Glomerular visceral epithelial cell (primary cell): ENCODE data around the gene LOXHD1.
A peak's percentile ranks its signal among the peaks of the same experiment; 100 is the strongest.

Source experiments
- DNase-seq: peaks from one replicate; pipeline ENCODE4 v3.0.0-alpha.2; 2016; ENCODE audit errors: extremely low spot score

Gene LOXHD1

GRCh38 chr18:46676182-46676835 lies 19.3 kb upstream of the LOXHD1 start:
- peak; percentile 61 for DNase-seq

GRCh38 chr18:46675112-46675511 lies 18.1 kb upstream of the LOXHD1 start:
- no peak for DNase-seq

- no peak for DNase-seq
These were observed 15.3 kb upstream of the LOXHD1 start for GRCh38 chr18:46672062-46672970.

GRCh38 chr18:46668694-46669093 lies 11.7 kb upstream of the LOXHD1 start:
- DNase-seq: no peak

- DNase-seq: no peak
These were observed 11.1 kb upstream of the LOXHD1 start for GRCh38 chr18:46668135-46668534.

- no peak for DNase-seq
These were observed 6.5 kb upstream of the LOXHD1 start for GRCh38 chr18:46663539-46663938.

GRCh38 chr18:46660957-46661749 lies 4.1 kb upstream of the LOXHD1 start:
- no peak for DNase-seq

GRCh38 chr18:46659484-46659883 lies 2.5 kb upstream of the LOXHD1 start:
- DNase-seq: no peak

GRCh38 chr18:46656326-46657114 lies 500 bp downstream of the LOXHD1 start:
- no peak for DNase-seq

GRCh38 chr18:46652372-46652771 lies 4.6 kb downstream of the LOXHD1 start:
- DNase-seq: no peak

GRCh38 chr18:46650681-46651080 lies 6.3 kb downstream of the LOXHD1 start:
- no peak for DNase-seq

- no peak for DNase-seq
These were observed 7.8 kb downstream of the LOXHD1 start for GRCh38 chr18:46649071-46649862.

- DNase-seq: no peak
These were observed 10.6 kb downstream of the LOXHD1 start for GRCh38 chr18:46646468-46646867.

- DNase-seq: no peak
These were observed 14.5 kb downstream of the LOXHD1 start for GRCh38 chr18:46642561-46642960.

GRCh38 chr18:46641917-46642316 lies 15.1 kb downstream of the LOXHD1 start:
- no peak for DNase-seq

- DNase-seq: no peak
These were observed 17.6 kb downstream of the LOXHD1 start for GRCh38 chr18:46639386-46639785.

- no peak for DNase-seq
These were observed 20.9 kb downstream of the LOXHD1 start for GRCh38 chr18:46636040-46636630.

- DNase-seq: peak; percentile 64
These were observed 24.5 kb downstream of the LOXHD1 start for GRCh38 chr18:46632401-46633071.

GRCh38 chr18:46630991-46631390 lies 26.0 kb downstream of the LOXHD1 start:
- no peak for DNase-seq

- DNase-seq: peak; percentile 18
These were observed 26.9 kb downstream of the LOXHD1 start for GRCh38 chr18:46630160-46630559.
